ENCODE data around the gene PHLDB1. TPM values are rescaled to one million over a fixed set of nuclear protein-coding genes. Genes with fewer than 3 reads are reported as not detected.

Gene PHLDB1
- total RNA-seq, 2 donors from 2014 or later = 60.1 to 88.6 TPM

DNA sequence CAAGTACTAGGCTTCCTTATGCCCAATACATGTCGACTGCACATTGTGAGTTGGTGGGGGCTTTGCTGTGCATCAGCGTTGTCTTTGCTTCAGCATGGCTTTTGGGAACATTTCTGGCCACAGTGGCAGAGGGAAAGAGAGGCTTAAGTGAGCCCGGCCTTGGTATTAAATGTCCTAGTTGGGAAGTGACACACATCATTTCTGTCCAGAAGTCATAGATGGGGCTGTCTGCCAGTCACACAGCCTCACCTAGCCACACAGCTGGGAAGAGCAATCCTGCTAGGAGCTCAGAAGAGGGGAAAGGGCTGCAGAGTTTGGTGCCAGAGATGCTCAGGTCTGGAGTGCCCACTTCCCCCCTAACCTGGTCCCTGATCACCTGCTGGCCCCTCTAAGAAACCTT, 44.4 kb downstream of the PHLDB1 start:
- TF ChIP-seq, protein P1, sequence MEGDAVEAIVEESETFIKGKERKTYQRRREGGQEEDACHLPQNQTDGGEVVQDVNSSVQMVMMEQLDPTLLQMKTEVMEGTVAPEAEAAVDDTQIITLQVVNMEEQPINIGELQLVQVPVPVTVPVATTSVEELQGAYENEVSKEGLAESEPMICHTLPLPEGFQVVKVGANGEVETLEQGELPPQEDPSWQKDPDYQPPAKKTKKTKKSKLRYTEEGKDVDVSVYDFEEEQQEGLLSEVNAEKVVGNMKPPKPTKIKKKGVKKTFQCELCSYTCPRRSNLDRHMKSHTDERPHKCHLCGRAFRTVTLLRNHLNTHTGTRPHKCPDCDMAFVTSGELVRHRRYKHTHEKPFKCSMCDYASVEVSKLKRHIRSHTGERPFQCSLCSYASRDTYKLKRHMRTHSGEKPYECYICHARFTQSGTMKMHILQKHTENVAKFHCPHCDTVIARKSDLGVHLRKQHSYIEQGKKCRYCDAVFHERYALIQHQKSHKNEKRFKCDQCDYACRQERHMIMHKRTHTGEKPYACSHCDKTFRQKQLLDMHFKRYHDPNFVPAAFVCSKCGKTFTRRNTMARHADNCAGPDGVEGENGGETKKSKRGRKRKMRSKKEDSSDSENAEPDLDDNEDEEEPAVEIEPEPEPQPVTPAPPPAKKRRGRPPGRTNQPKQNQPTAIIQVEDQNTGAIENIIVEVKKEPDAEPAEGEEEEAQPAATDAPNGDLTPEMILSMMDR (IDR thresholded peaks at IDR 0.05) = no peak
- Histone ChIP-seq H3K9ac (ENCODE audit: low read depth in 2 of 2, low read length in 2 of 2) (no peak overlapping the region), H3K9me3 (no peaks in the 10 kb centered on the region), H3K27me3 (no peaks in the 10 kb centered on the region), H3K36me3 (no peaks in the 10 kb centered on the region), H3K27ac (no peak overlapping the region), H3K4me1 (no peaks in the 10 kb centered on the region), H3K4me3 (no peak overlapping the region)
- no peak for DNase-seq
- intact Hi-C loops (cut with DNase I) = no loop called here

DNA sequence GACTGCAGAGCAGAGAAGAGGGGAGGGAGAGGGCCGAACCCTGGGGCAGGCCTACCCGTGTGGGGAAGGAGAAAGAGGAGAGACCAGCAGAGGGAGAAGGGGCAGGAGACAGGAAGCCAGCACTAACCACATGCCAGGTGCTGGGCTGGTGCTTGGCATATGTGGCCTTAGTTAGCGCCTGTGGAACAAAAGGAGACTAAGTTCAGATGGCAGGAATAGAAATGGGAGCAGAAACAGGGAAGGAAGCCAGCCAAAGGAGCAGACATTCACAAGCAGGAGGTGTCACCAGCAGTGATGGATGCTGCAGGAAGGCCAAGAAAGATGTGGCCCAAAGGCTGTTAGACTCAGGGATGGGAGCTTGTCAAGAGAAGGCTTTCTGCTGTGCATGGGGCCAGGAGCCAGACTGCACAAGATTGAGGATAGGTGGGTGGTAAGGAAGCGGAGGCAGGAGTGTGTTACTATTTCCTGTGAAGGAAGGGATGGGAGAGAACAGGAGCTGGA, 45.3 kb downstream of the PHLDB1 start:
- Histone ChIP-seq H3K9ac (ENCODE audit: low read depth in 2 of 2, low read length in 2 of 2) (no peak overlapping the region), H3K4me3 (no peak overlapping the region), H3K4me1 (no peaks in the 10 kb centered on the region), H3K36me3 (no peaks in the 10 kb centered on the region), H3K27me3 (no peaks in the 10 kb centered on the region), H3K9me3 (no peaks in the 10 kb centered on the region), H3K27ac (no peak overlapping the region)
- intact Hi-C loops (cut with DNase I) = no loop called here
- DNase-seq = no peak
- TF ChIP-seq, protein P1 (IDR thresholded peaks at IDR 0.05) = no peak

DNA sequence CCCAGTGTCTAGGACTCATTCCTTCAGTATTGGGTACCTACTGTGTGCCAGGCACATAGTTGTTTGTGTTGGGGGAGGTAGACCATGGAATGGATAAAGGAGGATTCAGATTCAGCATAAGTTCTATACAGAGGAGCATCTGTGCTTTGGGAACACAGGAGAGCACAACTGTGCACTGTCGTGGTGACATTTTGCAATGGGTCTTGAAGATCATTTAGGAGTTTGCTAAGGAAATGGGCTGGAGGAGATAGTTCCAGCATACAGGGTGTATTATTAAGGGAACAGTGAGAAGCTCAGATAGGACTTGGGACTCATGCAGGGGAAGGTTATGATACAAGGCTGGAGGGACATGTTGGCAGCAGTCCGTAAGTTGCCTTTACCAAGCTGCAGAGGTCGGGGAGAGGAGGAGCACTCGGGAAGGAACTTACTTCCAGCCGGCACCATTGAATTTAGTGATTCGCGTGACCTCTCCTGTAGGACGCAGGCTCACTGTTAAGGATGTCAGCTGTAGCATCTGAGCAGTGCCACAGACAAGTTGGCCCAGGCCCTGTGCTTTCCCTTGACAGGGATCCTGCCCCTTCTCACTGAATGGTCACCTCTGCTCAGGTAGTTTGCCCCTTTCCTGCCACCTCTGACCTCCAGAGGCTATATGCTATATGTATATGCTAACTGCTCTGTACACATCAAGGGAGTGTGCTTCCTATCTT, 46.4 kb downstream of the PHLDB1 start:
- no peaks in the 10 kb centered on the region for H3K9me3 ChIP-seq
- intact Hi-C loops (cut with DNase I) = no loop called here
- no peak overlapping the region for H3K4me3 ChIP-seq
- DNase-seq = no peak
- H3K9ac ChIP-seq (ENCODE audit: low read depth in 2 of 2, low read length in 2 of 2) = no peak overlapping the region
- H3K27me3 ChIP-seq = no peaks in the 10 kb centered on the region
- TF ChIP-seq, protein P1 (IDR thresholded peaks at IDR 0.05) = no peak
- no peak overlapping the region for H3K27ac ChIP-seq
- no peaks in the 10 kb centered on the region for H3K4me1 ChIP-seq
- no peaks in the 10 kb centered on the region for H3K36me3 ChIP-seq

DNA sequence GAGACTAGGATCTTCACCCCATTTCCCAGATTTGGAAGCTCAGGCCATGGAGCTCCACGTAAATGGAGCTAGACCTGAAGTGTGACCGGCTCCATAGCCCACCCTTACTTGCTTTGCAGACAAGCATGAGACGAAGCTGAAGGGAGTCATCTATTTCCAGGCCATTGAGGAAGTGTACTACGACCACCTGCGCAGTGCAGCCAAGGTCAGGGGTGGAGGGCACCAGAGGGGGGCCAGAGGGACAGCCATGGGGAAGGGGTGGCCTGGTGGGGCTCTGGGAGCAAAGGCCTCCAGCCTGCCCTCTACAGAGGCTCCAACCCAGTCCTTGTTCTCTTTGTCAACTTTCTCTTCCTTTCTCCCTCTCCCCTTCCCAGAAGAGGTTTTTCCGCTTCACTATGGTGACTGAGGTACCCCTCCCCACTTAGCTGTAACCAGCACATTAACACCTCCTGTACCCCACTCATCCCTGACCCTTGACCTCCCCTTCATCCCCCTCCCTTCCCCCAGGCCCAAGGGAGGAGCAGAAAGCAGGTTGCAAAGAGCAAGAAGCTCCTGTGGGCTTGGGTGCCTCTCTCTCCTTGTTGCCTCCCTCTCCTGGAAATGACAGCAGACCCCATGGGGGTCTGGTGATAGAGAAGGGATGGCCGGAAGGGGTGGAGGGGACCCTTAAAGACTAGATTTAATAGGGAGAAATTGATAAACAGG, 48.2 kb downstream of the PHLDB1 start:
- Histone ChIP-seq H3K9me3 (no peaks in the 10 kb centered on the region), H3K27me3 (no peaks in the 10 kb centered on the region), H3K4me1 (peaks cover 4% of the 10 kb centered on the region), H3K27ac (no peak overlapping the region), H3K36me3 (no peaks in the 10 kb centered on the region), H3K4me3 (no peak overlapping the region), H3K9ac (ENCODE audit: low read depth in 2 of 2, low read length in 2 of 2) (no peak overlapping the region)
- intact Hi-C loops (cut with DNase I) = loop anchor here (5.0 kb wide), 1 partner anchor 53 kb away; no protein-coding TSS in a partner anchor
- DNase-seq = no peak
- TF ChIP-seq, protein P1 (IDR thresholded peaks at IDR 0.05) = no peak

DNA sequence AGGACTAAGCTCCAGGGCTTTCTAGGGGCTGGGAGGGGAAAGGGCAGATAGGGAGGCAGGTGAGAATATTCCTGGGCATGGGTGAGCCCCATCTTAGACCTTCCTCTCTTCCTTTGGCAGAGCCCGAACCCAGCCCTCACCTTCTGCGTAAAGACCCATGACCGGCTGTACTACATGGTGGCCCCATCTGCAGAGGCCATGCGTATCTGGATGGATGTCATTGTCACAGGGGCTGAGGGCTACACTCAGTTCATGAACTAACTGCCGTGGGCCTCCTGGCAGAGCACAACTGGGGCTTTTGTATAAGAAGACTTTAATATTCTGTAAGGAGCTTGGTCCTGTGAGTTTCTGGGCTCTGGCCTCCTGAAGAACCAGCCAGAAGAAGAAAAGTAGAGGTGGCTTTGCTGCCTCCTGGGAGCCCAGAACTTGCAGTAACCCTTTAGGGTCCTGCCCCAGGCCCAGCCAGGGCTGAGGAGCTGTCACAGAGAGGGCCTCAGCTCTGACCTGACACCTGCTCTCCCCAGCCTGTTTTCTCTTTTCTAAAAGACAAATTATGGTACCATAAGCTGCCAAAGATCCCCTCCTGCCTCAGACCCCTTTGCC, 49.2 kb downstream of the PHLDB1 start:
- peaks cover 4% of the 10 kb centered on the region for H3K4me1 ChIP-seq
- H3K27me3 ChIP-seq = no peaks in the 10 kb centered on the region
- H3K4me3 ChIP-seq = no peak overlapping the region
- no peak overlapping the region for H3K27ac ChIP-seq
- DNase-seq = no peak
- H3K9me3 ChIP-seq = no peaks in the 10 kb centered on the region
- TF ChIP-seq, protein P1 (IDR thresholded peaks at IDR 0.05) = no peak
- intact Hi-C loops (cut with DNase I) = loop anchor here (5.0 kb wide), 1 partner anchor 54 kb away; no protein-coding TSS in a partner anchor
- no peak overlapping the region for H3K9ac ChIP-seq (ENCODE audit: low read depth in 2 of 2, low read length in 2 of 2)
- H3K36me3 ChIP-seq = no peaks in the 10 kb centered on the region

Data from colonic mucosa (tissue), 4 donors.